AG04450 (cell line): Measurements from ENCODE around the gene MIS12. TPM values are rescaled to one million over a fixed set of nuclear protein-coding genes. Genes with fewer than 3 reads are reported as not detected.

Experiments
- CTCF ChIA-PET: fragments of 300-600, 350-600 bp; formaldehyde crosslinking; extraction: SDS; loops from one replicate; lab custom pipeline; 2022; ENCODE audit warnings: antibody characterized with exemption, inconsistent platforms; lab: Charles Lee
- POLR2A ChIA-PET: fragments of 350-600 bp; formaldehyde crosslinking; extraction: SDS; loops from one replicate; lab custom pipeline; 2021; ENCODE audit warnings: antibody characterized with exemption, inconsistent platforms; lab: Yijun Ruan, JAX
- DNase-seq: peaks from one replicate; pipeline ENCODE4 v3.0.0-alpha.2; 2011; ENCODE audit warnings: low read depth, low spot score
- H3K27ac ChIP-seq: one replicate; pipeline ENCODE4 v1.5.1; 2012; ENCODE audit warnings: low read depth, low read length, control low read depth
- H3K27me3 ChIP-seq: one replicate; pipeline ENCODE4 v1.6.0; 2012; ENCODE audit warnings: low read length; ENCODE audit not compliant: control insufficient read depth, insufficient read depth
- H3K4me3 ChIP-seq: 2 replicates; pipeline ENCODE4 v1.5.1; 2011; ENCODE audit warnings: mild to moderate bottlenecking, low read depth, low read length, control low read depth
- H3K9me3 ChIP-seq: 2 replicates; pipeline ENCODE4 v1.5.1; 2012; ENCODE audit warnings: low read length; ENCODE audit not compliant: control insufficient read depth, insufficient read depth
- CTCF ChIP-seq: IDR thresholded peaks from 2 replicates; pipeline ENCODE4 v1.5.1; 2011; ENCODE audit warnings: low read depth, low read length, control low read depth, inconsistent platforms
- polyA plus RNA-seq: library from polyadenylated mRNA; depleted of rRNA; stranded (reverse); fragments of >200 nt; gene quantifications from 2 replicates; pipeline ENCODE4 v1.2.3, GENCODE V29; 2011

Gene MIS12
- polyA plus RNA-seq, 1 experiment, result 13.7 TPM

GRCh38 chr17:5466295-5466694, 20.1 kb upstream of the MIS12 start:
- CTCF ChIA-PET, result no interaction called here
- no peak for TF ChIP-seq CTCF

GRCh38 chr17:5467416-5467815, 18.9 kb upstream of the MIS12 start:
- Histone ChIP-seq H3K27ac (no peak overlapping the region), H3K9me3 (no peaks in the 10 kb centered on the region; the same call in 1 of the 2 replicates), H3K4me3 (peak overlapping the region; percentile 90), H3K27me3 (no peaks in the 10 kb centered on the region)
- no peak for DNase-seq
- CTCF ChIA-PET, result interaction anchor here (0.6 to 1.4 kb wide), 3 partner anchors 26 to 28 kb away, joined by 3 read pairs; partner anchors contain the start of gene C1QBP
- POLR2A ChIA-PET, result no interaction called here
- no peak for TF ChIP-seq CTCF

More at GRCh38 chr17:5466295-5466694, 20.1 kb upstream of the MIS12 start:
- Histone ChIP-seq H3K27me3 (no peaks in the 10 kb centered on the region), H3K27ac (no peak overlapping the region), H3K4me3 (peak overlapping the region; percentile 90; the same call in 1 of the 2 replicates), H3K9me3 (no peaks in the 10 kb centered on the region; the same call in 1 of the 2 replicates)
- no peak for DNase-seq
- POLR2A ChIA-PET, result no interaction called here

DNA sequence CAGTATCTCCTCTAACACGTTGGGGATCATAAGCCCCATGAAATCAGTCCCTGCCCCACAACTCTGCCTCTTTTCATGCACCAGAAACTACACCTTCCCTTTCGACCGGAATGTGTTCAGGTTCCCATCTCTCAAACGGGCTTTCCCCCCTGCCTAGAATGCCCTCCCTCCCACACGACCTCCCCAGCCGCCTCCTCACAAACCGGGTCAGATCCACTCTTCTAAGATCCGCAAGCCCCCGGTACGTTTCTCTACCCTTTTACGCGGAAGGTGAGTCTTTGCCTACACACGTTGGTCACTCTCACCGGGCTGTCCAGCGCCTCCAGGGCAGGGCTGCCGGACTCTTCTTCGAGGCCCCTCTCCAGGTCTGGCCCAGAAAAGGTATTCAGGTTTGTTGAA, 18.3 kb upstream of the MIS12 start:
- Histone ChIP-seq H3K27me3 (no peaks in the 10 kb centered on the region), H3K4me3 (peak overlapping the region; percentile 90), H3K9me3 (no peaks in the 10 kb centered on the region; the same call in 1 of the 2 replicates), H3K27ac (peak overlapping the region; percentile 13)
- DNase-seq, result no peak
- ChIA-PET POLR2A (interaction anchor here (0.8 to 1.5 kb wide), 3 partner anchors 27 to 32 kb away, joined by 3 to 7 read pairs (median 6); partner anchors contain the start of gene C1QBP), CTCF (interaction anchor here (0.6 to 1.4 kb wide), 4 partner anchors 25 to 29 kb away, joined by 3 to 4 read pairs (median 3); partner anchors contain the start of gene C1QBP)
- no peak for TF ChIP-seq CTCF

GRCh38 chr17:5472511-5472910, 13.9 kb upstream of the MIS12 start:
- no peak overlapping the region for H3K27ac ChIP-seq
- no peak for DNase-seq
- CTCF ChIA-PET, result no interaction called here
- no peaks in the 10 kb centered on the region; the same call in 1 of the 2 replicates for H3K9me3 ChIP-seq
- no peak for TF ChIP-seq CTCF
- H3K27me3 ChIP-seq, result no peaks in the 10 kb centered on the region
- POLR2A ChIA-PET, result no interaction called here
- no peak overlapping the region for H3K4me3 ChIP-seq

DNA sequence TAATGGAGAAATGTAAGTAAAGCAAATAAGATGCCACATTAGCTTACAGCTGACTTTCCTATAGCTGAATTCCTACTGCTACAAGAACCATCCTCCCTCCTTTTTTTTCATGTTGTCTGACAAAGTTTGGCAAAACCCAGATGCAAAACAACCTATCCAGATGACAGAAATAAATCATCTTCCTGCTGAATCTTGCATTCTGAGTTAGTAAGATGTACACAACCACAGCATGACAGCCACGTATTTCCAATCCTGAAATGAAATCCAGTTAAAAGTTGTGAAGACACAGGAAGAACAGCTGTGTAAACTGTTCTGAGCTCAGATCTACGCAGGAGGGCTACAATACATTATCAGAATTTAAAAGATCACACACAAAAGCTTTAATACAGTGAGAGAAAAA, 12.5 kb upstream of the MIS12 start:
- Histone ChIP-seq H3K4me3 (no peak overlapping the region), H3K27ac (no peak overlapping the region), H3K27me3 (no peaks in the 10 kb centered on the region), H3K9me3 (no peaks in the 10 kb centered on the region; the same call in 1 of the 2 replicates)
- DNase-seq, result no peak
- POLR2A ChIA-PET, result no interaction called here
- no peak for TF ChIP-seq CTCF
- CTCF ChIA-PET, result interaction anchor here (0.9 kb wide), 1 partner anchor 35 kb away, joined by 5 read pairs; the partner anchor contains the start of gene C1QBP
